Hindlimb muscle (tissue), 1 donor: ENCODE data around the gene ITPR1. TPM values are rescaled to one million over a fixed set of nuclear protein-coding genes. Genes with fewer than 3 reads are reported as not detected.
"Not testable (repeated sequence)": the region's sequence is repeated elsewhere in the genome, so short reads cannot be mapped to it uniquely, and the experiment has no call there.

Experiments
- DNase-seq: peaks from one replicate; pipeline ENCODE4 v3.0.0-alpha.2; 2013
- polyA plus RNA-seq: library from polyadenylated mRNA; unstranded; fragments of 120-200 nt; gene quantifications from one replicate; pipeline ENCODE4 v1.2.1, GENCODE V29; 2013; ENCODE audit not compliant: insufficient read length

The ITPR1 gene
- polyA plus RNA-seq, 1 donor = 16.7 TPM

DNA sequence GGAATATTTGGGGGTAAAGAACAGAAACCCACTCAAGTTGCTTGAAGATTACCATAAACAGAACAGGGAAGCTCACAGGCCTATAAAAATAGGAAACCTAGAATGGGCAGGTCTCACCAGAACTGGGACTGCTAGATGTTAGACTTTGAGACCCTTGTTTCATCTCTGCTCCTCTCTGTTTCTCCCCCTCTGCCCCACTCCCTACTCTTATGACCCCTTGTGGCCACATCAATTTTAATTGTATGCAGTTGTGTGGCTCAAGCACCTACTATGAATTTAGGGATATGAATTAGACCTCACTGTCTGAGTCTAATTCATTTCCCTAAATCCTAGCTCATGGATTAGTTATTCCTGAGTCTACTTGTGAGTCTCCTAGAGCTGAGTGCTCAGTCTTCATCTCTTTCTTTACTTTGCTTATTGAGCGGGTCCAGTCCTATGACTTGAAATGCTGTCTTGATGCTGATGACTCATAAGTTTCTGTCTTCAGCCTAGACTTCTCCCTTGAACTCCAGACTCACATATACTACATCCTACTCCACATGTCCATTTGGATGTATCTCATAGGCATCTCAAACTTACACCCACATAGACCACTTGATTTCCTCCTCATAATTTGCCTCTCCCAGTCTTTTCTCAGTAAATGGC, 78.7 kb downstream of the ITPR1 start:
- DNase-seq = no peak

DNA sequence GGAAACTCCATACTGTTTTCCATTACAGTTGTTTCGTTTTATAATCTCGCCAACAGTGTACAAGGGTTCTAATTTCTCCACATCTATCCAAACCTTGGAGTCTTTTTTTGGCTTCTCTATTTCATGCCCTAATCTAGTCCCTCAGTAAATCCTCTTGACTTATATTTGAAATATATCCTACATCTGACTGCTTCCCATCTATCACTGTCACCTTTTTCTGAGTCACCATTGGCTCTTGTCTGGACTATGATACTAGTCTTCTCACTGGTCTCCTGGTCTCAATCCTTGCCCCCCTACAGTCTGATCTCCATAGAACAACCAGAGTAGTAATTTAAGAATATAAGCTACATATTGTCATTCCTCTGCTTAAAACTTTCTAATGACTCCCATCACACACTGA, 80.0 kb downstream of the ITPR1 start:
- DNase-seq = no peak

GRCh38 chr3:4574426-4574965, 81.3 kb downstream of the ITPR1 start:
- no peak for DNase-seq

DNA sequence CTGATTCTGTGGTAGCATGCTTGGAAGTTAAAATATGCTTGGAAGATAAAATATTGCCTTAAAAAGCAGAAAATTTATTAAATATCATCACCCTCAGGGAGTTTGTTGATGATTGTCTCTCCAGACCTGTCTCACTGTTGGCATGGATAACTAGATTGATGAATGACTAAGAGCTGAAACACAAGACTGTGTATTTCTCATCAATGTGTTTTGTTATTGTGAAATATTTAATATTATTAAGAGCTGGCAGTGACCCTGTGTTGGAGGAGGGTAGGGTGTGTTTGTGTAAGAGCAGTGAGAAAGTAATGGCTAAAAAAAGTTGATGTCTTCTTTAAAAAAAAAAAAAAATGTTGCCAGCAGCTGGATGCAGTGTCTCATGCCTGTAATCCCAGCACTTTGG, 82.2 kb downstream of the ITPR1 start:
- DNase-seq = no peak

DNA sequence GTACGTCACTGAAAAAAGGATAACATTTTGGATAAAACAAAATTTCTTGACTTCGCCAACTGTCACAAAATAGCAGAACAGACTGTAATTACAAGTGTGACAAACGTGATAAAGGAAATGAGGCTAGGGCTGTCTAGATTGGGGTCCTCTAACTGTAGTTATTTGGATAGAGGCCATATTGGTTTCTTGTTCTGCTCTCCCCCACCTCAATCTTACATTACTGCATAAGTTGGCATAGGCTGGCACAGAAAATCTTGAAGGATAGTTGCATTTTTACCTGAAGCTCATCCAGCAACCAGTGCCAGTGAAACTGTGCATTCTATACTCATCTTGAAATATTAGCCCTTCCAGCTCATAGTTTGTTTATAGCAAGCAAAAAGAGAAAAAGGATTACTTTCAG, 84.6 kb downstream of the ITPR1 start:
- no peak for DNase-seq

DNA sequence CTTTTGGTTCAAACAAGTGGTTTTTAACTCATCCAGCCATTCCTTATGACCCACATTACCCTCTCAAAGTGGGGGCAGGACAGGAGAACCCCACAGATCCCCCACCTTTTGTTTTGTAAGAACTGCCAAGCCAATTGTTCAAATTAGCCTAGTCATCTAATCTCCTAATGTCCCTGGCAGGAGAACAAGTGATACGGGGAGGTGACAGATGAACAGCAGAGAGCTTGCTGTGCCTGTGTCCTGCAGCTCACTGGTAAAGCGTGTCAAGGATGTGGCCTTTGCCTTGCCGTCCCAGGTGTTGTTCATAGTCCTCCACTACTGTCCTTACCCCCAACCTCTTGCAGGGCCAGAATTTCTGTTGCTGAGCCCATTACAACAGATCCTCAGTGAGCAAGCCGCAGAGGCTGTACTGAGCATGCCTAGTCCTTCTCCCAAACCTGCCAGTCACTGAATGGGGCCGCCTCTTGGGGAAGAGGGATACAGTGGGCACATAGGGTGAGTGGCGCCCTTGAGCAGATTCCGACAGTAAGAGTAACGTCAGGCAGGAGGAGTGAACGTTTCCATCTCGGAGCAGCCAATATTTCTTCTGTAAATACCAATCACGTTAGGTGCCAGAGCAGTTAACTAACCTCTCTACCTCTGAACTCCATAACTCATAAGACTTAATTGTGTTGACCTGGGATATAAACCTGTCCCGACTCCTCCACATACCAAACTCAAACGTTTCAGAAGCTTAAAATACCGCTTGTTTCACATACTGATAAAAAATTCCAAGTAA, 87.4 kb downstream of the ITPR1 start:
- DNase-seq = no peak

DNA sequence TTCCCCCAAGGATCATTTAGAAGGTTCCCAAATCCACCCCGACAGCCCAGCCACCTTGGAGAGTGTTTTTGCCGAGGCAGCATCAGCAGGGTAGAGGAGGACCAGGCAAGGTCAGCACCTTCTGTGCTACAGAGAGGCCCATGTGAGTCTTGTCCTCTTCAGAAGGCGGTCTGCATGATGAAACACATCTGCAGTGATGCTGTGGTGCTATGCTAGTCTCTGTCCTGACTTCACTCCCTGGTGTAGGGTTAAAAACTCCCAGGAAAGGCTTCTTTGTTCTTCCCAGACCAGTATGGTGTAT, 87.9 kb downstream of the ITPR1 start:
- no peak for DNase-seq

GRCh38 chr3:4581498-4581897, 88.3 kb downstream of the ITPR1 start:
- no peak for DNase-seq

DNA sequence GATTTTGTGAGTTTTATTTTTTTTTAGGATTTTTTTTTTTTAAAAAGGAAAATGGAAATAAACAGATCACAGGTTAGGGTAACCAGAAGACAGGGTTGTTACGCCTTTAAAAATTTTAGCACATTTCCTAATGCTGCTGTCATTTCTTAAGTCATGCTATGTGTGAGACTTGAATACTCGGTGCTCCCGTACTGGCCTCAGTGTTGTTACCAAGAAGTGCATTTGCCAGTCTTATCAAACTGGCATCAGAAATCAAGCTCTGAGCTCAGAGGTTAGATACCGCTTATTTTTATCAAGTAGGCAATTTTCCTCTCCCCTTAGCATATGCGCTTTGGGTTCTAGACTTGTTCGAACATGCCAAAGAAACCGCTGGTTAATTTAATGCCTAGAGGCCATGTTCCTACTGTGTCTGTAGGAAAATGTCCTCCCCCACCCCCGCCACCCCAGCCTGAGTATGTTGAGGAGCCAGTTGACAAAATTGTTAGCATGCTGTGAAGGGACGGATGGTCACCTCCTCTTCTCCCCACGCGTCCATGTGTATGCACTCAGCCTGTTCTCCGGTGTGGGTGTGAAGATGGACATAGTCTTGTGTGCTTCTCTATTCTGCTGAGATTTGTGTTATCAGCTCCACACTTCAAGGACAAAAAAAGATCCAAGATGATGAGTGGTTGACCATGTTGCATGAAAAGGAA, 88.9 kb downstream of the ITPR1 start:
- no peak for DNase-seq

GRCh38 chr3:4582624-4583023, 89.5 kb downstream of the ITPR1 start:
- no peak for DNase-seq

- DNase-seq = peak; percentile 70
Measured at GRCh38 chr3:4583416-4583815, 90.3 kb downstream of the ITPR1 start.

DNA sequence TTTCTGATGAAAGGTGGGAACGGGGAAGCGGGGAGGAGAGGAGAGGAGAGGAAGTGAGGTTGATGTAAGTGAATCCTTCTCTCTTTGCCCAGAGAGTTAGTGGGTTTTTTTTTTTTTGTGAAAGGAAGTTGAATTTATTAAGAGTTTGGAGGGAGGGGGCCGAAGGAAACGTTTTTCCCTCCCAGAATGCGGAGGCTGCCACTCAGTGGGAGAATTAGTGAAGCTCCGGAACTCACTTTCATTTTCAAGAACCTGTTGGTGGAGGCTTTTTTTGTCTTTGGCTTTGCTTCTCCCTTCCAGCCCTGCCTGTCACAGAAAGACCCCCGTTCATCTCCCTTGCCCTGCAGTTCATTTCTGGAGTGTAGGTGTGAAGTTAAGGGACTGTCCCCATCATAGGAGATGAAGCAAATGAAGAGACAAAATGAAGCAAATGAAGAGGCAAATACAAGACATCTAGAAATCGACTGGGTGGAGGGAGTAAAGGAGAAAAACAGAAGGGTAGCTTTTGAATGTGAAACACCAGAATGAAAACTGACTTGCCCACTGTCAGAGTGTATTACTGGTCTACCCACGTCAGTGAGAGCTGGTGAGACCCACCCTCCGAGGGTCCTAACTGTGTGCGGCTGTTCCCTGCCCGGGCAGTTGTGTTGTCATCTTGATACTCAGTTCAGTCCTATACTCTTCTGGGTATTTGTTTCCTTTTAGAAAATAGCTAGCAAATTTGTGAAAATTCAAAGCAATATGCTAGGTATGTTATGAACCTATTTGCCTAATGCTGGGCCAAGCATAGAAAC, 91.5 kb downstream of the ITPR1 start:
- DNase-seq = peak; percentile 59

GRCh38 chr3:4586381-4586780, 93.2 kb downstream of the ITPR1 start:
- no peak for DNase-seq

GRCh38 chr3:4587061-4587837, 94.1 kb downstream of the ITPR1 start:
- DNase-seq = no peak

GRCh38 chr3:4587838-4588105, 94.6 kb downstream of the ITPR1 start:
- DNase-seq = no peak

GRCh38 chr3:4588466-4588865, 95.3 kb downstream of the ITPR1 start:
- no peak for DNase-seq

DNA sequence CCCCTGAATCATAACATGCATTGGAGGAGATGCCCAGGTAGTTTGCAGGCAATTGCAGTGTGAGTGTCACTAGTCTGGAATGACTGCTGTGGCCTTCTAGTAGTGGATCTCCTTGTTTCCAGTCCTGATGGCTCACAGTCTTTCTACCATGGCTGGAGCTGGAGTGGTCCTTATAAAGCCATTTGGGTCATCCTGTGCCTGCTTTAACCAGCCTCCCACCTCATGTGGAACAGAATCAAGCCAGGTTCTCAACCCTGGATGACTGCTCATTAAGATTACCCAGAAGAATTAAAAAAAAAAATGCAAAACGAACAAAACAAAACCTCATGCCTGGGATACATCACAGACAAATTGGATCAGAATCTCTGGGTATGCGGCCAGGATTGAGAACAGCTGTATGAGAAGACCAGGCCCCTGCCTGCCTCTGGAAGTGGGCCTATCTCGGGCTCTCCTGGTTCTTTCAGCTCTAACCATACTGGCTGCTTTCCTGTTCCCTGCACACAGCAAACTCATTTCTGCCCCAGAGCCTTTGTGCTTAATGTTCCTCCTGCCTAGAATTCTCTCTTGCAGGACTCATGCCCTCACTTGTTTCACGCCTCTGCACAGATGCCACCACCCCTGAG, 96.4 kb downstream of the ITPR1 start:
- DNase-seq = no peak

GRCh38 chr3:4590849-4591248, 97.7 kb downstream of the ITPR1 start:
- not testable (repeated sequence) for DNase-seq

DNA sequence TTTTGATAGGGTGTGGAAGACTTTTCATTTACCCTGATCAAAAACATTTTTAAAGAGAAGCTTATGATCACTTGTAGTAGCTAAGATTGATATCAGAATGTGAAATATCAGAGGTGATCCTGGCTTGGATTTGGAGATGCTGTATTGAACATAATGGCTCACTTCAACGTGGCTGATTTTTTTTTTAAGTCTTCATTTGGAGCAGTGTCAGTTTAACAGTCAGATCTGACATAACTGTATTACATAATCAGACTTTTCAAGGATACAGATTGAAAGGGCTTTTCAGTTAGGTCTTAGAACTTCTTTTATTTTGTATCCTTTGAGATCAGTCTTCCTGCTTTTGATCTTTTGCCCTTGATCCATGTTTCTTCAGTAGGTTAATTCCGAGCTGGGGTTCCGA, 98.5 kb downstream of the ITPR1 start:
- no peak for DNase-seq

DNA sequence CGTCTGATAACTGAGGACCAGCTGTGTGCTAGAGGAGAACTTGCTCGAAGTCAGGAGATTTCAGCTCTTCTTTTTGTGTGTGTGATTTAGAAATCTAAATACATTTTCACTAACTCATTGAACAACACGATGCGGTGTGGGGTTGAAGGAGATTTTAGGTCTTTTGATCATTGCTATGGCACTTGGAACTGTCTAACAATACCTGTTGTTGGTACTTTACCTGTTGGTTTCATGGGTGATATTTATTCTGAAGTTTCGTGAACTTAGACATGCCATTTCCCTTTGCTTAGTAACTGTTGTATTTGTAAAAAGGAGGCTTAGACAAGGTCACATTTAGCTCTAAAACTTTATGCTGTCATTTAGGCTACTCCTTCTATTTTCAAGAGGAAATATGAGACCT, 99.9 kb downstream of the ITPR1 start:
- DNase-seq = no peak

- no peak for DNase-seq
Measured at GRCh38 chr3:4595710-4596113, 102.6 kb downstream of the ITPR1 start.

DNA sequence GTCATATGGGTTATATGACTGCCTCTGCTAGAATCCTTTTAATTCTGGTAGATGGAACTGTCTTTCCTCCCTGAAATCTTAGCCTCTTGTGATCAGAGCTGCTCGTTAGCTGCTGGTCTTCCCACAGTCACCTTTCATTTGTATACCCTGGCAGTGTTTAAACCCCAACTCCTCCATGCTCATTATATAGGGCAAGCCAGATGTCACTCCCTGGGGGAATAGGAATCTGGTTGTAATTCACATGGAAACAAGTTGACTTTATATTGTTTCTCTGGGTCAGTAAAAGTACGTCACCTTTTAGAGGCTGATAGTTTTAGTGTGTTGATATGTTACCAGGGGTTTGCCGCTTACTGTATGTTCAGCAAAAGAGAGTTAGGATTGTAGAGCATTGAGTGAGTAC, 103.5 kb downstream of the ITPR1 start:
- DNase-seq = no peak
